Right forelimb (tissue), 1 donor: Measurements from ENCODE around the gene ASH1L.
A peak's percentile ranks its signal among the peaks of the same experiment; 100 is the strongest.

ENCODE experiments used
- DNase-seq: peaks from one replicate; pipeline ENCODE4 v3.0.0-alpha.2; 2018

Gene ASH1L

GRCh38 chr1:155326631-155327037 is 236.0 kb downstream of the ASH1L start:
- DNase-seq, result no peak

GRCh38 chr1:155326020-155326526 is 236.5 kb downstream of the ASH1L start:
- DNase-seq, result no peak

GRCh38 chr1:155325603-155325893 is 237.1 kb downstream of the ASH1L start:
- no peak for DNase-seq

GRCh38 chr1:155324717-155325602 is 237.6 kb downstream of the ASH1L start:
- peak; percentile 63 for DNase-seq

GRCh38 chr1:155324037-155324716 is 238.4 kb downstream of the ASH1L start:
- DNase-seq, result peak; percentile 94

GRCh38 chr1:155323729-155324036 is 238.9 kb downstream of the ASH1L start:
- peak; percentile 93 for DNase-seq

- DNase-seq, result peak; percentile 96
Measured at GRCh38 chr1:155322953-155323728, 239.5 kb downstream of the ASH1L start.

GRCh38 chr1:155322571-155322952 is 240.0 kb downstream of the ASH1L start:
- peak; percentile 82 for DNase-seq

- DNase-seq, result no peak
Measured at GRCh38 chr1:155321639-155322503, 240.7 kb downstream of the ASH1L start.

GRCh38 chr1:155320661-155321617 is 241.7 kb downstream of the ASH1L start, which contains the start of gene RUSC1:
RUSC1 (plus strand) TSS chr1:155320894; CDS start chr1:155321774, 880 bp downstream.
- peak; percentile 81 for DNase-seq

- no peak for DNase-seq
Measured at GRCh38 chr1:155320252-155320651, 242.4 kb downstream of the ASH1L start.

GRCh38 chr1:155319536-155319935 is 243.1 kb downstream of the ASH1L start:
- DNase-seq, result no peak

- no peak for DNase-seq
Measured at GRCh38 chr1:155318082-155318481, 244.5 kb downstream of the ASH1L start.

GRCh38 chr1:155316922-155317321 is 245.7 kb downstream of the ASH1L start:
- no peak for DNase-seq

- no peak for DNase-seq
Measured at GRCh38 chr1:155313261-155313660, 249.3 kb downstream of the ASH1L start.

- DNase-seq, result no peak
Measured at GRCh38 chr1:155309423-155310021, 253.1 kb downstream of the ASH1L start.

GRCh38 chr1:155308493-155309422 is 253.8 kb downstream of the ASH1L start, which contains the start of gene FDPS:
FDPS (plus strand) TSS chr1:155308866; CDS start chr1:155309790, 924 bp downstream.
- DNase-seq, result peak; percentile 98

- no peak for DNase-seq
Measured at GRCh38 chr1:155307247-155307740, 255.3 kb downstream of the ASH1L start.

GRCh38 chr1:155305881-155306391 is 256.7 kb downstream of the ASH1L start:
- no peak for DNase-seq
